OCI-LY7 (cell line): ENCODE data around the gene NACA.

Source experiments
- EZH2phosphoT487 ChIP-seq: fragments of 200-600 bp; sonication (generic); IDR thresholded peaks from 2 replicates; pipeline ENCODE4 v1.6.1; 2018; ENCODE audit warnings: low read depth, borderline replicate concordance, mild to moderate bottlenecking, mixed run types, antibody characterized with exemption, low read length, moderate library complexity, mixed read lengths
- TF ChIP-seq, protein P1 (sequence below): fragments of 200-600 bp; sonication (generic); conservative IDR thresholded peaks from 2 replicates; pipeline ENCODE4 v1.5.1; 2014; ENCODE audit warnings: mild to moderate bottlenecking, antibody characterized with exemption, low read length, moderate library complexity, mixed read lengths

DNA sequence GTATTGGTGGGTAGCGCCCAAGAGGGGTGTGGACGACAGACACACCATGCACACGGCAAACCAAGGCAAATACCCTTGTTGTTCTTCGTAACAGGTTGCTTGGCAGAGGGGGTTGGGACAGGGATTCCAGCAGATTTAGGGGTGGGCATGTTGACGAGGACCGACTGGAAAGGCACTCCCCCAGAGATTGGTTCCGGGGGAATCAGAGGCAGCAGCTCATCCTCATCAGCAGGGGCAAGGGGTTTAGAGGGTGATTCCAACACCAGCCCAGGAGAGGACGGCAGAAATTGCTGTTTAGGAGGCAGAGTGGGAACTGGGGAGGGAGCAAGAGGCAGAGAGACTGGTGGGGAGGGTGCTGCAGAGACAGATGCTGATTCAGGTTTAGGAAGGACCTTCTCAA lies 9.3 kb downstream of the NACA start:
- TF ChIP-seq, protein P1, sequence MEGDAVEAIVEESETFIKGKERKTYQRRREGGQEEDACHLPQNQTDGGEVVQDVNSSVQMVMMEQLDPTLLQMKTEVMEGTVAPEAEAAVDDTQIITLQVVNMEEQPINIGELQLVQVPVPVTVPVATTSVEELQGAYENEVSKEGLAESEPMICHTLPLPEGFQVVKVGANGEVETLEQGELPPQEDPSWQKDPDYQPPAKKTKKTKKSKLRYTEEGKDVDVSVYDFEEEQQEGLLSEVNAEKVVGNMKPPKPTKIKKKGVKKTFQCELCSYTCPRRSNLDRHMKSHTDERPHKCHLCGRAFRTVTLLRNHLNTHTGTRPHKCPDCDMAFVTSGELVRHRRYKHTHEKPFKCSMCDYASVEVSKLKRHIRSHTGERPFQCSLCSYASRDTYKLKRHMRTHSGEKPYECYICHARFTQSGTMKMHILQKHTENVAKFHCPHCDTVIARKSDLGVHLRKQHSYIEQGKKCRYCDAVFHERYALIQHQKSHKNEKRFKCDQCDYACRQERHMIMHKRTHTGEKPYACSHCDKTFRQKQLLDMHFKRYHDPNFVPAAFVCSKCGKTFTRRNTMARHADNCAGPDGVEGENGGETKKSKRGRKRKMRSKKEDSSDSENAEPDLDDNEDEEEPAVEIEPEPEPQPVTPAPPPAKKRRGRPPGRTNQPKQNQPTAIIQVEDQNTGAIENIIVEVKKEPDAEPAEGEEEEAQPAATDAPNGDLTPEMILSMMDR: no peak
- no peak for TF ChIP-seq EZH2phosphoT487
